ENCODE results near the gene COMMD1.
"Not testable (repeated sequence)": the region's sequence is repeated elsewhere in the genome, so short reads cannot be mapped to it uniquely, and the experiment has no call there.

COMMD1 gene

DNA sequence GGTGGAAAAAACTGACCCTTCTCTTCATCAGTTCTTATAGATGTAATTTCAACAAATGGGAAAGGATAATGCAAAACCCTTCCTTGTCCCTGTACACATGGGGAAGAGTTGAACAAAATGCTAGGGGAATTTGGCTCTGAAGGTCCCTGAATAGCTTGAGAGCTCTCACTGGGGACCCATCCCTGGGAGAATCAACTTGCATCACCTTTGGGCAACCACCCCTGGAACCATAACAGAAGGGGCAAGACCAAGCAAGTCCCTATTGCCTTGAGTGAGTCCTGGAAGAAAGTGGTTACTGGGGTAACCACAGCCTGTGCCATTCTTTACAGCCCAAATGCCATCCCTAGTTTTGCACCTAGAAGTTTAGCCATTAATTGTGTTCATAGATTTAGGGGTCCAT, 238.2 kb downstream of the COMMD1 start:
- no peak for DNase-seq

GRCh38 chr2:62144689-62145477, 239.4 kb downstream of the COMMD1 start:
- DNase-seq = no peak

DNA sequence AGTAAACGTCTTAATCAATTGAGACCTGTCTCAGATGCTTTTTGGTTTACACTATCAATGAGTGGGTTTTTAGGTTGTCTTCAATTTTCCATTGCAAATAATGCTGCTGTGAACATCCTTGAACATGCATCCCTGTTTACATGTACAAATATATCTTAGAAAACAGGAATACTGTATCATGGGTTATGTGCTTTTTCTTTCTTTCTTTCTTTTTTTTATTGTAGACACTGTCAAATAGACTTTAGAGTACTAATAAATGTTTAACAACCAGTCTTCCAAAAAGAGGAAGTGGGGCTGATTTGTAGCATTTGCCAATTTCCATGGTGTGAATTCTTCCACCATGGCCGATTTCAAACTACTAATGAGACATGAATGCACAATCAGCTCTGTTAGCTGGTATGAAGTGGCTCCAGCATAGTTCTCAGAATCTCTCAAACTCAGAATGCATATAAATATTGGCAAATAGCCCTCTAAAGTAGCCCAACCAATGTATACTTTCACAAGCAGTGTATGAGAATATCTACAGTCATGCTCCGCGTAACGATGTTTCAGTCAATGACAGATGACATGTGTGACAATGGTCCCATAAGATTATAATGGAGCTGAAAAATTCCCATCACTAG, 240.1 kb downstream of the COMMD1 start:
- DNase-seq = no peak

DNA sequence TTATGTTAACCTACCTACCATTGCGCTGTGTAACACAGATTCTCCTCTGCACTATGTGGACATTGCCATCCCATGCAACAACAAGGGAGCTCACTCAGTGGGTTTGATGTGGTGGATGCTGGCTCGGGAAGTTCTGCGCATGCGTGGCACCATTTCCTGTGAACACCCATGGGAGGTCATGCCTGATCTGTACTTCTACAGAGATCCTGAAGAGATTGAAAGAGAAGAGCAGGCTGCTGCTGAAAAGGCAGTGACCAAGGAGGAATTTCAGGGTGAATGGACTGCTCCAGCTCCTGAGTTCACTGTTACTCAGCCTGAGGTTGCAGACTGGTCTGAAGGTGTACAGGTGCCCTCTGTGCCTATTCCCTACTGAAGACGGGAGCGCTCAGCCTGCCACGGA, 241.3 kb downstream of the COMMD1 start:
- DNase-seq = not testable (repeated sequence)

GRCh38 chr2:62147610-62148301, 242.3 kb downstream of the COMMD1 start:
- no peak for DNase-seq

DNA sequence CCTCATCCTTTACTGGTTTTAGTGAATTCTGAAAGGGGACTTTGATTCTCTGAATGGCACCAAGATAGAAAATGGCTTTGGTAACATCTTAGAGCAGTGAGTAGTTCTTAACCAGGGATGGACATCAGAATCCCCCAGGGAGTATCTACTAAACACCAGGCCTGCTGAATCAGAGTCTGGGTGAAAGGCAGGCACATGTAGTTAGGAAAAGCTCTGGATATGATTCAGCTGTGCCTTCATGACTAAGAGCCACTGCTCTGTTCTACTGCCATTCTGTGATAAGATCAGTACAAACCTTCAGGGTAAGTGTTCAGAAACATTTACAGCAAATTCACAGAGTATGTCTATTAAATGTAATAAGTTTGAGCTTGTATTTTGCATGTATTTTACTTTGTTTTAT, 244.2 kb downstream of the COMMD1 start:
- no peak for DNase-seq

DNA sequence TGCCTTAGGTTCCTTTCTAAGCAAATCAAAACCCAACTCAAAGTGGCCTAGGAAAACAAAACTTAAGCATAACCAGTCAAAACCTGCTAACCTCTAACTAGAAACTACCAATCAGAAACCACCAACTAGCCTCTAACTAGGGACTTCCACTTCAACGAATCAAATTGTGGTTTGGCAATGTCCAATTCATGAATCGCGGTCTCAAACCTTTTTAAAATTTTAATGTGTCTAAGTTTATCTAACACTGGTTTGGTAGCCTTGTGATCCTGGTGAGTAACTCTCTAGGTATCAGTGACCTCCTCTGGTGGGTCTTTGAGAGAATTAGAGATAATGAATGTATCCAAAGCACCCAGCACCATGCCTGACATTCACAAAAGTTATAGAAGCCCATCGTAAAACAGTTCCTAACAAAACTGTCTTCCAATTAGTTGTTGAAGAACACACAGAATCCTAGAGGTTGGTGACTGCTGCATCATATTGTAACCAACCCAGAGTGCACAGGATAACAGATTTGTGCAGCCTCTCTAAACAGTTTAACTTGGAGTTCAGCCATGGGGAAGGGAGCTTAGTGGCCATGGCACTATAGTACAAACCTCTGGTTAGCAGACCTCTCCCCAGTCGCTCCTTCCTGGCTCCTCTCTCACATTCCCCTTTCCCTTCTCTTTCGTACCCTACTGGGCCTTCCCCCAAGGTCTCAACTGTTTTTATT, 245.3 kb downstream of the COMMD1 start:
- DNase-seq = no peak

- no peak for DNase-seq
Observed at GRCh38 chr2:62151306-62151638, 245.8 kb downstream of the COMMD1 start.

GRCh38 chr2:62152000-62152399, 246.5 kb downstream of the COMMD1 start:
- DNase-seq = no peak

- no peak for DNase-seq
Observed at GRCh38 chr2:62156861-62157496, 251.5 kb downstream of the COMMD1 start.

GRCh38 chr2:62158444-62159121, 253.1 kb downstream of the COMMD1 start:
- no peak for DNase-seq

GRCh38 chr2:62160691-62161090, 255.2 kb downstream of the COMMD1 start:
- DNase-seq = not testable (repeated sequence)

GRCh38 chr2:62163106-62163831, 257.8 kb downstream of the COMMD1 start:
- DNase-seq = no peak

GRCh38 chr2:62163834-62164233, 258.4 kb downstream of the COMMD1 start:
- DNase-seq = no peak

GRCh38 chr2:62175728-62176127, 270.3 kb downstream of the COMMD1 start:
- DNase-seq = no peak

GRCh38 chr2:62176801-62177200, 271.3 kb downstream of the COMMD1 start:
- DNase-seq = no peak

DNA sequence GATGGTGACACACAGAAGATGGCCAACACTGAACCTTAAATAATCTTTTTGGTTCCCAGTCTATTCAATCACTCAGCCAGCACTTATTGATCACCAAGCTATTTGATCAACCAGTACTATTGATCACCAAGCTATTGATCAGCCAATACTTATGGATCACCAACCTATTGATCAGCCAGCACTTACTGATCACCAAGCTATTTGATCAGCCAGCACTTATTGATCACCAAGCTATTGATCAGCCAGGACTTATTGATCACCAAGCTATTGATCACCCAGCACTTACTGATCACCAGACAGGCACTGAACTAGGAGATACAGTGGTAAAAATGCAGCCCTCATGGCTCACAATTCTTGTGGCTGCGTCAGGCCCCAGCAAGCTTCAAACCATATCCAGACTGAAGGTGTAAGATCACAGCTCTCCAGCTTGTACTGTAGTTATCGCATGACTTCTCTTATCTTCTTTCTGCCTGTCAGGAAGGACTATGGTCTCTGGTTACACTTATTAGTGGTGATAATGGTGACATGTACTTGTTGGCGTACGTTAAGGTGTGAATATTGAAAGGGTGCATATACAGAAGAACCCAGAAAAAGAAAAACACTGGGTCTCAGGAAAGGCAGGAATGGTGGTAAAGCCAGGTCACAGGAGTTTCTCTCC, 272.0 kb downstream of the COMMD1 start:
- DNase-seq = no peak

GRCh38 chr2:62178741-62179271, 273.3 kb downstream of the COMMD1 start:
- DNase-seq = no peak

DNA sequence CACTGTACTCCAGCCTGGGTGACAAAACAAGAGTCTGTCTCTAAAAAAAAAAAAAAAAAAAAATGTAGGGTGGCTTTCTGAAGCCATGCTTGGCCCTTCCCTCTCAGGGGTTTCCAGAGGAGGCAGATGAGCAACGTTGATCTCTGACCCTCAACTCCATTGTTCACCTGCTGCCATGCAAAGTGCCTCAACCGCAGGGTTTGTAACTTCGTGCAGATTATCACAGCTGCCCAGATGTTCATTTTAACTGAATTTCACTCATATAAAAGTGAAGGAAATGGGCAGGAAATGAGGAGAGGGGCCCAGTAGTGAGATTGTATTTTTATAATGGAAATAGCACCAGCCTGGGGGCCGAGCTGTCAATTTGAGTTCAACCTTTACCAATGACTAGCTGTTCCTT, 275.5 kb downstream of the COMMD1 start:
- no peak for DNase-seq

- DNase-seq = no peak
Observed at GRCh38 chr2:62181843-62182242, 276.4 kb downstream of the COMMD1 start.
